CD14-positive monocyte (primary cell): ENCODE measurements around the gene GRIP1. TPM values are rescaled to one million over a fixed set of nuclear protein-coding genes. Genes with fewer than 3 reads are reported as not detected.

ENCODE experiments used
- DNase-seq, 3 donors: peaks; one replicate each; pipeline ENCODE4 v3.0.0-alpha.2; 2011 to 2022
- H2AFZ ChIP-seq: 2 replicates; pipeline ENCODE4 v1.6.0; 2012; ENCODE audit warnings: mild to moderate bottlenecking, low read depth, low read length, inconsistent platforms; ENCODE audit not compliant: insufficient read depth, poor library complexity, severe bottlenecking
- H3K27ac ChIP-seq, 2 donors: 1 replicate in 1 of 2; 2 replicates in 1 of 2; pipeline ENCODE4 v1.5.1; 2012 to 2013; ENCODE audit warnings: low read length in 2 of 2, control low read depth in 1 of 2, inconsistent platforms in 1 of 2, low read depth in 1 of 2, mild to moderate bottlenecking in 1 of 2
- H3K27me3 ChIP-seq, 2 donors: one replicate each; pipeline versions ENCODE4 v1.6.0 to v1.6.1; 2011 to 2013; ENCODE audit warnings: low read length in 2 of 2; ENCODE audit not compliant: control insufficient read depth in 2 of 2, insufficient read depth in 2 of 2
- H3K36me3 ChIP-seq, 2 donors: replicated peaks in 1 of 2; 1 replicate in 1 of 2; 2 replicates in 1 of 2; pipeline versions ENCODE4 v1.5.1 to v1.6.1; 2012 to 2013; ENCODE audit warnings: low read length in 2 of 2, control low read depth in 1 of 2, inconsistent platforms in 1 of 2, mild to moderate bottlenecking in 1 of 2; ENCODE audit not compliant: insufficient read depth in 2 of 2, control insufficient read depth in 1 of 2
- H3K4me1 ChIP-seq, 2 donors: 1 replicate in 1 of 2; 2 replicates in 1 of 2; pipeline versions ENCODE4 v1.5.1 to v1.6.1; 2012 to 2013; ENCODE audit warnings: low read length in 2 of 2, control low read depth in 1 of 2, inconsistent platforms in 1 of 2, mild to moderate bottlenecking in 1 of 2, moderate library complexity in 1 of 2; ENCODE audit not compliant: insufficient read depth in 2 of 2, control insufficient read depth in 1 of 2
- H3K4me2 ChIP-seq: replicated peaks from 2 replicates; pipeline ENCODE3; 2012; ENCODE audit warnings: low read length, moderate library complexity, mild to moderate bottlenecking; ENCODE audit not compliant: poor library complexity, severe bottlenecking; ENCODE audit errors: extremely low read depth
- H3K4me3 ChIP-seq, 3 experiments: fragments of 200-600 bp in 1 of 3; sonication (generic) in 1 of 3; replicated peaks in 1 of 3; 1 replicate in 2 of 3; 2 replicates in 1 of 3; pipeline ENCODE4 v1.5.1; 2011 to 2013; ENCODE audit warnings: low read length in 3 of 3, mild to moderate bottlenecking in 3 of 3, control low read depth in 2 of 3, low read depth in 2 of 3, inconsistent platforms in 1 of 3, moderate library complexity in 1 of 3
- H3K79me2 ChIP-seq: 2 replicates; pipeline ENCODE4 v1.6.0; 2012; ENCODE audit warnings: mild to moderate bottlenecking, control low read depth, inconsistent platforms, low read length, moderate library complexity; ENCODE audit not compliant: insufficient read depth
- H3K9ac ChIP-seq: 2 replicates; pipeline ENCODE4 v1.6.0; 2017; ENCODE audit warnings: low read length, mild to moderate bottlenecking; ENCODE audit not compliant: insufficient read depth, poor library complexity, severe bottlenecking
- H3K9me3 ChIP-seq, 2 donors: replicated peaks in 1 of 2; 1 replicate in 1 of 2; 2 replicates in 1 of 2; pipeline versions ENCODE4 v1.5.1 to v1.6.1; 2012 to 2013; ENCODE audit warnings: low read length in 2 of 2, control low read depth in 1 of 2; ENCODE audit not compliant: control insufficient read depth in 1 of 2, insufficient read depth in 1 of 2
- H4K20me1 ChIP-seq: 2 replicates; pipeline ENCODE4 v1.6.0; 2012; ENCODE audit warnings: mild to moderate bottlenecking, low read length, control low read depth, moderate library complexity; ENCODE audit not compliant: insufficient read depth
- H3K27ac Mint-ChIP-seq, 7 donors: one replicate each; pipeline ENCODE4 v1.8.0; 2020; ENCODE audit warnings: mild to moderate bottlenecking in 7 of 7, mixed read lengths in 7 of 7, moderate library complexity in 6 of 7, inconsistent platforms in 2 of 7
- H3K27me3 Mint-ChIP-seq, 3 donors: one replicate each; pipeline ENCODE4 v1.8.0; 2021 to 2022; ENCODE audit warnings: low read depth in 3 of 3, mild to moderate bottlenecking in 3 of 3, mixed read lengths in 3 of 3, moderate library complexity in 3 of 3, inconsistent platforms in 1 of 3
- H3K36me3 Mint-ChIP-seq, 2 donors: one replicate each; pipeline ENCODE4 v1.8.0; 2020; ENCODE audit warnings: mixed read lengths in 2 of 2, inconsistent platforms in 1 of 2, mild to moderate bottlenecking in 1 of 2
- H3K4me1 Mint-ChIP-seq: one replicate; pipeline ENCODE4 v1.8.0; 2020; ENCODE audit warnings: mild to moderate bottlenecking, mixed read lengths
- H3K4me3 Mint-ChIP-seq, 2 donors: one replicate each; pipeline ENCODE4 v1.8.0; 2020; ENCODE audit warnings: mild to moderate bottlenecking in 2 of 2, mixed read lengths in 2 of 2, moderate library complexity in 1 of 2
- H3K9me3 Mint-ChIP-seq, 7 donors: one replicate each; pipeline ENCODE4 v1.8.0; 2020 to 2022; ENCODE audit warnings: mixed read lengths in 7 of 7, mild to moderate bottlenecking in 6 of 7, moderate library complexity in 6 of 7, inconsistent platforms in 2 of 7
- WGBS: methylation state at CpG from one replicate; pipeline ENCODE4 v1.1.5; 2013; ENCODE audit warnings: missing lambda C conversion rate; ENCODE audit not compliant: insufficient coverage; 5-methylcytosine and 5-hydroxymethylcytosine counted together
- intact Hi-C, 2 donors: fragments of 100-400 bp; cut with micrococcal nuclease; formaldehyde crosslinking; loops; one replicate each; pipeline versions ENCODE4 v1.15.0 to v1.15.1; 2023
- polyA plus RNA-seq, 3 donors: library from polyadenylated mRNA; depleted of rRNA in 1 of 3; unstranded in 2 of 3; stranded (reverse) in 1 of 3; fragments of 300-500 nt in 2 of 3; fragments of >200 nt in 1 of 3; fragmentation: Illumina TruSeq in 2 of 3; gene quantifications; 1 replicate in 2 of 3; 2 replicates in 1 of 3; pipeline ENCODE4 v1.2.3, GENCODE V29; 2012 to 2021
- TF ChIP-seq, protein P1 (sequence below): fragments of 200-600 bp; IDR thresholded peaks from one replicate; pipeline ENCODE4 v1.8.0; 2022; ENCODE audit warnings: antibody characterized with exemption, mild to moderate bottlenecking

The GRIP1 gene
- polyA plus RNA-seq, 3 donors = 0.21 TPM; not detected in 2

DNA sequence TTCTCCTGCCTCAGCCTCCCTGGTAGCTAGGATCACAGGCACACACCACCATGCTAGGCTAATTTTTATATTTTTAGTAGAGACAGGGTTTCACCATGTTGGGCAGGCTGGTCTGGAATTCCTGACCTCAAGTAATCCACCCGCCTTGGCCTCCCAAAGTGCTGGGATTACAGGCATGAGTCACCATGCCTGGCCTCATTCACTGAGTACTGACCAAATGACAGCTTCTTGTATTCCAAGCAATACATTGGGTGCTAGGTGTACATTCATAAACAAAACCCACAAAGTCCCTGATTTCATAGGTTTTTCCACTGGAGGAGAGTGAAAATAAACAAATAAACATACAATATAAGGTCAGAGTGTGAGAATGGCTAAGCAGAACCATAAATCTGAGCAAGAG is 240.3 kb downstream of the GRIP1 start:
- H3K9me3 Mint-ChIP-seq = no peaks in the 10 kb centered on the region
- DNase-seq = no peak
- whole genome bisulfite sequencing = 100% methylated on average over 1 of the region's 1 CpG
- Histone ChIP-seq H3K27me3 (no peaks in the 10 kb centered on the region), H3K27ac (no peak overlapping the region), H3K4me1 (no peaks in the 10 kb centered on the region), H4K20me1 (no peaks in the 10 kb centered on the region), H3K4me3 (no peak overlapping the region), H2AFZ (no peak overlapping the region), H3K79me2 (no peaks in the 10 kb centered on the region), H3K9ac (no peak overlapping the region), H3K36me3 (no peaks in the 10 kb centered on the region), H3K4me2 (no peak overlapping the region), H3K9me3 (no peaks in the 10 kb centered on the region)
- TF ChIP-seq, protein P1, sequence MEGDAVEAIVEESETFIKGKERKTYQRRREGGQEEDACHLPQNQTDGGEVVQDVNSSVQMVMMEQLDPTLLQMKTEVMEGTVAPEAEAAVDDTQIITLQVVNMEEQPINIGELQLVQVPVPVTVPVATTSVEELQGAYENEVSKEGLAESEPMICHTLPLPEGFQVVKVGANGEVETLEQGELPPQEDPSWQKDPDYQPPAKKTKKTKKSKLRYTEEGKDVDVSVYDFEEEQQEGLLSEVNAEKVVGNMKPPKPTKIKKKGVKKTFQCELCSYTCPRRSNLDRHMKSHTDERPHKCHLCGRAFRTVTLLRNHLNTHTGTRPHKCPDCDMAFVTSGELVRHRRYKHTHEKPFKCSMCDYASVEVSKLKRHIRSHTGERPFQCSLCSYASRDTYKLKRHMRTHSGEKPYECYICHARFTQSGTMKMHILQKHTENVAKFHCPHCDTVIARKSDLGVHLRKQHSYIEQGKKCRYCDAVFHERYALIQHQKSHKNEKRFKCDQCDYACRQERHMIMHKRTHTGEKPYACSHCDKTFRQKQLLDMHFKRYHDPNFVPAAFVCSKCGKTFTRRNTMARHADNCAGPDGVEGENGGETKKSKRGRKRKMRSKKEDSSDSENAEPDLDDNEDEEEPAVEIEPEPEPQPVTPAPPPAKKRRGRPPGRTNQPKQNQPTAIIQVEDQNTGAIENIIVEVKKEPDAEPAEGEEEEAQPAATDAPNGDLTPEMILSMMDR = no peak
- intact Hi-C loops = no loop called here
- H3K36me3 Mint-ChIP-seq = no peaks in the 10 kb centered on the region
- H3K27me3 Mint-ChIP-seq = peaks cover 0 to 1% (median 0%) of the 10 kb centered on the region in 3 donors
- H3K27ac Mint-ChIP-seq = no peak overlapping the region
- no peaks in the 10 kb centered on the region for H3K4me1 Mint-ChIP-seq
- no peak overlapping the region for H3K4me3 Mint-ChIP-seq

DNA sequence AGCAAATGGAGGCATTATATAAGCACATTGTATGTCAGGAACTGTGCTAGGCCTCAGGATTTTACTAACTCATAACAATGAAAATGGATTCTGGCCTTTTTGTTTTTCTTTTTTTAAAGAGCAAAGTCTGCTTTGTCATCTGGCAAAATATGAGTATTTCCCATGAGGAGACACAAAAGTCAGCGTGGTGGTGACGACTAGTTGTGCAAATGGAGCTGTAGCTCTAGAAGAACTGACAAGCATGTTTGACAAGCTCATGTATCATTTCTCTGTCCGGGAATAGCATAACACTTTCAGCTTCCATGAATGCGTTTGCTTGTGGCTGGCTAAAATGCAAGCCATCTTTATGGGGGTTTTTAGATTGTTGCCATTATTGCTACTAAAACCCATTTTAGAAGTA is 248.8 kb downstream of the GRIP1 start:
- TF ChIP-seq, protein P1 = no peak
- H3K4me1 ChIP-seq = no peaks in the 10 kb centered on the region
- H3K36me3 Mint-ChIP-seq = no peaks in the 10 kb centered on the region
- no peaks in the 10 kb centered on the region for H3K4me1 Mint-ChIP-seq
- peaks cover 0 to 3% (median 2%) of the 10 kb centered on the region in 3 donors for H3K27me3 Mint-ChIP-seq
- H2AFZ ChIP-seq = peak overlapping the region; percentile 15
- peaks cover 0 to 4% (median 1%) of the 10 kb centered on the region in 7 donors for H3K9me3 Mint-ChIP-seq
- WGBS = 100% methylated on average over 2 of the region's 4 CpGs
- no peaks in the 10 kb centered on the region for H4K20me1 ChIP-seq
- peaks cover 0 to 1% of the 10 kb centered on the region in 2 donors for H3K9me3 ChIP-seq
- no peaks in the 10 kb centered on the region for H3K36me3 ChIP-seq
- DNase-seq = no peak
- no peak overlapping the region for H3K4me3 ChIP-seq
- H3K27me3 ChIP-seq = no peaks in the 10 kb centered on the region
- no peak overlapping the region for H3K4me2 ChIP-seq
- no peak overlapping the region for H3K4me3 Mint-ChIP-seq
- no peak overlapping the region for H3K9ac ChIP-seq
- H3K79me2 ChIP-seq = no peaks in the 10 kb centered on the region
- H3K27ac ChIP-seq = no peak overlapping the region
- intact Hi-C loops = no loop called here
- no peak overlapping the region for H3K27ac Mint-ChIP-seq
